KMS-11 (cell line): ENCODE results near the gene ITPR3.

Experiments used
- H2AFZ ChIP-seq: fragments of 200-600 bp; sonication (generic); 2 replicates; pipeline ENCODE4 v1.6.1; 2016; ENCODE audit warnings: antibody characterized with exemption, mixed run types, low read depth
- H3K27ac ChIP-seq: fragments of 200-600 bp; sonication (generic); 2 replicates; pipeline ENCODE4 v1.6.1; 2016; ENCODE audit warnings: mild to moderate bottlenecking, mixed run types
- H3K27me3 ChIP-seq: fragments of 200-600 bp; sonication (generic); 2 replicates; pipeline ENCODE4 v1.6.1; 2017; ENCODE audit warnings: mild to moderate bottlenecking, low read depth, mixed run types, moderate library complexity; ENCODE audit not compliant: insufficient read depth
- H3K36me3 ChIP-seq: fragments of 200-600 bp; sonication (generic); 2 replicates; pipeline ENCODE4 v1.6.1; 2017; ENCODE audit warnings: mild to moderate bottlenecking, mixed run types; ENCODE audit not compliant: insufficient read depth
- H3K4me1 ChIP-seq: fragments of 200-600 bp; sonication (generic); 2 replicates; pipeline ENCODE4 v1.6.1; 2016; ENCODE audit warnings: mild to moderate bottlenecking, low read depth, mixed run types; ENCODE audit not compliant: poor library complexity, severe bottlenecking
- H3K4me2 ChIP-seq: fragments of 200-600 bp; sonication (generic); 2 replicates; pipeline ENCODE4 v1.7.0; 2016; ENCODE audit warnings: mild to moderate bottlenecking, mixed run types
- H3K4me3 ChIP-seq: fragments of 200-600 bp; sonication (generic); IDR thresholded peaks from 2 replicates; pipeline ENCODE4 v1.6.1; 2017; ENCODE audit warnings: low read depth, low read length, mixed read lengths; ENCODE audit not compliant: insufficient read depth
- H3K79me2 ChIP-seq: fragments of 200-600 bp; sonication (generic); 2 replicates; pipeline ENCODE4 v1.6.1; 2016; ENCODE audit warnings: low read depth, mixed run types; ENCODE audit not compliant: insufficient read depth
- H3K9ac ChIP-seq: fragments of 200-600 bp; sonication (generic); 2 replicates; pipeline ENCODE4 v1.6.1; 2016; ENCODE audit warnings: mild to moderate bottlenecking, mixed run types
- H4K20me1 ChIP-seq: fragments of 200-600 bp; sonication (generic); 2 replicates; pipeline ENCODE4 v1.6.1; 2016; ENCODE audit warnings: mild to moderate bottlenecking, mixed run types; ENCODE audit not compliant: insufficient read depth
- CTCF ChIP-seq: fragments of 200-600 bp; sonication (generic); conservative IDR thresholded peaks from 2 replicates; pipeline ENCODE4 v1.6.1; 2017; ENCODE audit warnings: low read depth, mild to moderate bottlenecking, antibody characterized with exemption, low read length, moderate library complexity, mixed read lengths

ITPR3 gene

DNA sequence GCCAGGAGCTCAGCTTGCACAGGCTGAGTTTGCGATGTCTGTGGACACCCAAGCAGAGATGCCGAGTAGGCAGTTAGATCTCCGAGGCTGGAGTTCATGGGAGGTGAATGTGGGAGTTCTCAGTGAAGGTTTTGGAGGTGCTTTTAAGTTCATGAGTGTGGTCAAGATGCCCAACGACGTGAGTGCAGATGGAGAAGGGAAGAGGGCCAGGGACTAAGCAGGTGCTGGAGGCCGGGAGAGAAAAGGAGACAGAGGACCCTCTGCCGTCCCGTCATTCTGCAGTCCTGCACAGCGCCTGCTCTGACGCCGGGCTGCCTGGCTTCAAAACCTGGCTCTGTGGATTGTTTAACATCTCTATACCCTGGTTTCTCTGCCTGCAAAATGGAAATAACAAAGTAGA, 15.5 kb downstream of the ITPR3 start:
- no peak overlapping the region for H3K9ac ChIP-seq
- peaks cover 33% of the 10 kb centered on the region for H3K4me1 ChIP-seq
- H4K20me1 ChIP-seq, result no peaks in the 10 kb centered on the region; the same call in 1 of the 2 replicates
- no peak overlapping the region for H3K27ac ChIP-seq
- H3K27me3 ChIP-seq, result no peaks in the 10 kb centered on the region
- no peak overlapping the region for H2AFZ ChIP-seq
- H3K36me3 ChIP-seq, result no peaks in the 10 kb centered on the region
- no peak overlapping the region for H3K4me3 ChIP-seq
- no peak for TF ChIP-seq CTCF
- H3K4me2 ChIP-seq, result no peak overlapping the region
- peaks cover 8% of the 10 kb centered on the region; the same call in 1 of the 2 replicates for H3K79me2 ChIP-seq

DNA sequence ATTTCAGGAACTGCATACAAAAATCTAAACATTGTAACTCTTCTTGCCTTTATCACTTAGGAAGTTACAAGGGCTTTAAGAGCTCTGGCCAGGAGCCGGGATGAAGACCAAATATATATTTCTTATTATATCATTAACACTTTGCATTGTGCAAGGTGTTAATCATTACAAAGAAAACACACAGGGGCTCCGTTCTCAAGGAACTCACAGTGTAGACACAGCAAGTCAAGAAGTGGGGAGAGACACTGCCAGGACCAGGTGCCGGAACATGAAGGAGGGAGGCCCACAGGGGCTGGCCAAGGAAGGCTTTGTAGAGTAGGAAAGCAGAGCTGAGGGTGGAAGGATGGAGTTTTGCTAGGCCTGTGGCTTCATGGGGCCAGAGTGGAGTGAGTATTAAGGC, 17.4 kb downstream of the ITPR3 start:
- Histone ChIP-seq H3K9ac (no peak overlapping the region), H3K27ac (no peak overlapping the region), H3K4me2 (no peak overlapping the region), H3K27me3 (no peaks in the 10 kb centered on the region), H4K20me1 (no peaks in the 10 kb centered on the region; the same call in 1 of the 2 replicates), H2AFZ (no peak overlapping the region), H3K4me1 (peaks cover 29% of the 10 kb centered on the region), H3K79me2 (peaks cover 8% of the 10 kb centered on the region; the same call in 1 of the 2 replicates), H3K4me3 (no peak overlapping the region), H3K36me3 (no peaks in the 10 kb centered on the region)
- TF ChIP-seq CTCF, result no peak

DNA sequence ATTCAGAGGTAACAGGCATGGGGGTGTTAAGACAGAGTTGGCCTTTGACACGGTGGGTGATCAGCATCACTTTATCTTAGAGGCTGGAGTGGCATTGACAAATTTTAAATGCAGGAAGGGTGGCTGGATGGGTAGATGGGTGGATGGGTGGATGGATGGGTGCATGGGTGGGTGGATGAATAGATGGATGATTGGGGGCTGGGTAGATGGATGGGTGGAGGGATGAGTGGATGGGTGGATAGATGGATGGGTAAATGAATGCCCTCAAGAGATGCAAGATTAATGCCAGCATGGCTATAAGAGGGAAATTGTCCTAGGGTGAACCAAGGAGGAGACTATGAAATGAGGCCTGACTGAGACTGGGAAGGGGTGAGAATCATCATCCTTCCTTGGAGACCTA, 18.4 kb downstream of the ITPR3 start:
- TF ChIP-seq CTCF, result no peak
- peaks cover 36% of the 10 kb centered on the region for H3K4me1 ChIP-seq
- H3K9ac ChIP-seq, result no peak overlapping the region
- H3K36me3 ChIP-seq, result no peaks in the 10 kb centered on the region
- H2AFZ ChIP-seq, result no peak overlapping the region
- no peak overlapping the region for H3K4me3 ChIP-seq
- H4K20me1 ChIP-seq, result no peaks in the 10 kb centered on the region
- H3K79me2 ChIP-seq, result peaks cover 8% of the 10 kb centered on the region; the same call in 1 of the 2 replicates
- no peak overlapping the region for H3K27ac ChIP-seq
- no peak overlapping the region for H3K4me2 ChIP-seq
- no peaks in the 10 kb centered on the region for H3K27me3 ChIP-seq

DNA sequence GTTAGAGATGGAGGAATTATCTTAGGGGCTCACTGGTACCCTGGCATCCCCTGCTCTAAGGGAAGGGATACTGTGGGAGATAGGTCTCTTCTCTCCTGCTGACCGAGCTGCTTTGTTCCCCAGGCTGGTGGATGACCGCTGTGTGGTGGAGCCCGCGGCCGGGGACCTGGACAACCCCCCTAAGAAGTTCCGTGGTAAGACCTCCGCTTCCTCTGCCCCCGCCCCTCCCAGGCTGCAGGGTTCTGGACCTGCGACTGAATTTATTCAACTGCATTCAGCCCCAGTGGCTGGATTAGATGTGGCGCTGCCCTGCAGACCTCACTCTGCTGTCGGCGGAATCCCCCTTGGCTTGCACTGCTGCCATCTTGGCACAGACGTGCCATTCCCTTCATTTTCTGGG, 19.2 kb downstream of the ITPR3 start:
- H3K36me3 ChIP-seq, result no peaks in the 10 kb centered on the region
- H3K4me1 ChIP-seq, result peaks cover 41% of the 10 kb centered on the region
- no peaks in the 10 kb centered on the region for H4K20me1 ChIP-seq
- no peaks in the 10 kb centered on the region for H3K27me3 ChIP-seq
- H3K4me3 ChIP-seq, result no peak overlapping the region
- no peak overlapping the region for H3K27ac ChIP-seq
- no peak overlapping the region for H2AFZ ChIP-seq
- TF ChIP-seq CTCF, result no peak
- H3K4me2 ChIP-seq, result no peak overlapping the region
- peaks cover 8% of the 10 kb centered on the region for H3K79me2 ChIP-seq
- H3K9ac ChIP-seq, result no peak overlapping the region
